Right ventricle myocardium superior (tissue), 1 donor: Measurements from ENCODE around the gene KRTAP10-11. TPM values are rescaled to one million over a fixed set of nuclear protein-coding genes. Genes with fewer than 3 reads are reported as not detected.
"Not testable (repeated sequence)": the region's sequence is repeated elsewhere in the genome, so short reads cannot be mapped to it uniquely, and the experiment has no call there.

ENCODE experiments used
- ATAC-seq: fragments of 200-7000 bp; cut with Tn5 transposase; one replicate; pipeline ENCODE4 v1.9.1; 2020; ENCODE audit warnings: mild to moderate bottlenecking; ENCODE audit not compliant: poor library complexity
- DNase-seq: peaks from one replicate; pipeline ENCODE4 v3.0.0-alpha.2; 2020
- intact Hi-C: fragments of 100-400 bp; cut with DNase I; formaldehyde crosslinking; loops from one replicate; pipeline ENCODE4 v1.11.2; 2022
- total RNA-seq: library from RNA; stranded (reverse); fragmentation: NEBNext Ultra II Directional; extraction: Animal tissue kit (Norgen Biotek cat#: 25700); gene quantifications from one replicate; pipeline ENCODE4 v1.2.1, GENCODE V29; 2021
- donor health status: DM: no; HTN: yes; CAD: no; lungs with severe emphysema.

KRTAP10-11 gene
- total RNA-seq, 1 donor from 2014 or later, result not detected

GRCh38 chr21:44636209-44637017 is 9.8 kb upstream of the KRTAP10-11 start:
- intact Hi-C loops, result no loop called here
- ATAC-seq (no peak), DNase-seq (no peak)

GRCh38 chr21:44637018-44637850 is 9.0 kb upstream of the KRTAP10-11 start, which contains the start of gene KRTAP10-10:
KRTAP10-10 (plus strand) TSS chr21:44637356; CDS start chr21:44637418, 62 bp downstream.
- intact Hi-C loops, result no loop called here
- ATAC-seq, result no peak

GRCh38 chr21:44637851-44638348 is 8.3 kb upstream of the KRTAP10-11 start:
- intact Hi-C loops, DNase-seq, ATAC-seq: not testable (repeated sequence)

More at GRCh38 chr21:44637018-44637850, 9.0 kb upstream of the KRTAP10-11 start, which contains the start of gene KRTAP10-10:
- no peak for DNase-seq

GRCh38 chr21:44638506-44639330 is 7.5 kb upstream of the KRTAP10-11 start:
- intact Hi-C loops, DNase-seq, ATAC-seq: not testable (repeated sequence)

GRCh38 chr21:44639331-44639655 is 6.9 kb upstream of the KRTAP10-11 start:
- ATAC-seq (no peak), DNase-seq (no peak)
- intact Hi-C loops, result no loop called here

- DNase-seq (no peak), ATAC-seq (no peak)
- intact Hi-C loops, result no loop called here
Measured at GRCh38 chr21:44640761-44641160, 5.5 kb upstream of the KRTAP10-11 start.

GRCh38 chr21:44643741-44644310 is 2.4 kb upstream of the KRTAP10-11 start:
- ATAC-seq, result no peak
- intact Hi-C loops, result no loop called here
- DNase-seq, result no peak

GRCh38 chr21:44644878-44645277 is 1.3 kb upstream of the KRTAP10-11 start:
- intact Hi-C loops, result no loop called here
- no peak for ATAC-seq
- DNase-seq, result no peak

- ATAC-seq (no peak), DNase-seq (no peak)
- intact Hi-C loops, result no loop called here
Measured at GRCh38 chr21:44647222-44647552, 973 bp downstream of the KRTAP10-11 start.

GRCh38 chr21:44648557-44649311 is 2.5 kb downstream of the KRTAP10-11 start:
- intact Hi-C loops, result no loop called here
- DNase-seq, result no peak
- ATAC-seq, result no peak

- intact Hi-C loops, result no loop called here
Measured at GRCh38 chr21:44649521-44650100, 3.4 kb downstream of the KRTAP10-11 start.

GRCh38 chr21:44650265-44650972 is 4.2 kb downstream of the KRTAP10-11 start:
- DNase-seq (no peak), ATAC-seq (no peak)
- intact Hi-C loops, result no loop called here

More at GRCh38 chr21:44649521-44650100, 3.4 kb downstream of the KRTAP10-11 start:
- DNase-seq (no peak), ATAC-seq (no peak)

- DNase-seq (no peak), ATAC-seq (no peak)
- intact Hi-C loops, result no loop called here
Measured at GRCh38 chr21:44650973-44651675, 4.9 kb downstream of the KRTAP10-11 start.

- DNase-seq, result no peak
- no peak for ATAC-seq
- intact Hi-C loops, result no loop called here
Measured at GRCh38 chr21:44653123-44653522, 6.9 kb downstream of the KRTAP10-11 start.

GRCh38 chr21:44653656-44654575 is 7.7 kb downstream of the KRTAP10-11 start:
- no peak for DNase-seq
- intact Hi-C loops, result no loop called here
- no peak for ATAC-seq
